ENCODE measurements around the gene SDK1.

GRCh38 chr7:3739983-3740382, 438.9 kb downstream of the SDK1 start:
- TF ChIP-seq CTCF (IDR thresholded peaks at IDR 0.05), result no peak
- no peak for TF ChIP-seq POLR2A (IDR thresholded peaks at IDR 0.05)
